H1 (cell line): ENCODE data around the gene ZNF619. TPM values are rescaled to one million over a fixed set of nuclear protein-coding genes. Genes with fewer than 3 reads are reported as not detected.

Experiments used
- CTCF ChIA-PET: fragments of 300-600 bp; sonication (Branson Sonifier 250); formaldehyde crosslinking; loops from one replicate; lab custom pipeline; 2021; ENCODE audit not compliant: partially characterized antibody; lab: Charles Lee
- POLR2A ChIA-PET: fragments of 300-600 bp; sonication (Branson Sonifier 250); formaldehyde crosslinking; loops from one replicate; lab custom pipeline; 2021; ENCODE audit warnings: inconsistent platforms; ENCODE audit not compliant: partially characterized antibody; lab: Charles Lee
- DNase-seq, 2 experiments: peaks; one replicate each; pipeline versions ENCODE4 v3.0.0 to v3.0.0-alpha.2; 2010 to 2022; ENCODE audit warnings: low spot score in 2 of 2, low read depth in 1 of 2, mixed read lengths in 1 of 2
- FAIRE-seq: peaks from 2 replicates; lab custom pipeline; 2011; peaks lifted over from hg19 to GRCh38; lab: Jason Lieb, UNC
- H2AFZ ChIP-seq: 2 replicates; pipeline ENCODE4 v1.8.1; 2012; ENCODE audit warnings: low read length, inconsistent platforms
- H2AK5ac ChIP-seq: 2 replicates; pipeline ENCODE4 v1.6.1; 2013; ENCODE audit warnings: low read depth, low read length
- H2BK120ac ChIP-seq: replicated peaks from 2 replicates; pipeline ENCODE3; 2013; ENCODE audit warnings: low read depth, low read length, inconsistent platforms
- H2BK12ac ChIP-seq: 2 replicates; pipeline ENCODE4 v1.6.1; 2013; ENCODE audit warnings: low read depth, low read length
- H2BK15ac ChIP-seq: 2 replicates; pipeline ENCODE4 v1.6.1; 2013; ENCODE audit warnings: low read length
- H2BK20ac ChIP-seq: 2 replicates; pipeline ENCODE4 v1.6.1; 2013; ENCODE audit warnings: low read length
- H2BK5ac ChIP-seq: 2 replicates; pipeline ENCODE4 v1.6.1; 2013; ENCODE audit warnings: low read depth, low read length
- H3K14ac ChIP-seq: 2 replicates; pipeline ENCODE4 v1.6.1; 2013; ENCODE audit warnings: inconsistent platforms; ENCODE audit not compliant: insufficient read length
- H3K18ac ChIP-seq: 2 replicates; pipeline ENCODE4 v1.6.1; 2013; ENCODE audit warnings: low read length; ENCODE audit errors: extremely low read depth
- H3K23ac ChIP-seq: 2 replicates; pipeline ENCODE4 v1.6.1; 2013; ENCODE audit warnings: inconsistent platforms; ENCODE audit not compliant: insufficient read length
- H3K23me2 ChIP-seq: 2 replicates; pipeline ENCODE4 v1.6.1; 2013; ENCODE audit warnings: low read depth, low read length
- H3K27ac ChIP-seq: 2 replicates; pipeline ENCODE4 v1.6.1; 2011; ENCODE audit warnings: low read depth, low read length, inconsistent platforms
- H3K27me3 ChIP-seq, 4 experiments: replicated peaks in 1 of 4; 1 replicate in 1 of 4; 2 replicates in 3 of 4; pipeline versions ENCODE4 v1.6.1 to v1.8.1; 2011 to 2013; ENCODE audit warnings: low read length in 3 of 4, mild to moderate bottlenecking in 3 of 4, inconsistent platforms in 2 of 4, mixed read lengths in 2 of 4, moderate library complexity in 1 of 4; ENCODE audit not compliant: control insufficient read depth in 3 of 4, insufficient read depth in 3 of 4; ENCODE audit errors: extremely low read depth in 1 of 4
- H3K36me3 ChIP-seq, 4 experiments: 2 replicates each; pipeline versions ENCODE4 v1.6.1 to v1.8.1; 2011 to 2013; ENCODE audit warnings: mild to moderate bottlenecking in 4 of 4, low read length in 3 of 4, moderate library complexity in 2 of 4, control low read depth in 1 of 4, inconsistent platforms in 1 of 4; ENCODE audit not compliant: insufficient read depth in 4 of 4, control insufficient read depth in 2 of 4
- H3K4ac ChIP-seq: replicated peaks from 2 replicates; pipeline ENCODE3; 2013; ENCODE audit warnings: low read length, low read depth, mixed read lengths, inconsistent platforms; ENCODE audit not compliant: insufficient read length
- H3K4me1 ChIP-seq, 4 experiments: replicated peaks in 1 of 4; 1 replicate in 1 of 4; 2 replicates in 3 of 4; pipeline versions ENCODE4 v1.6.1 to v1.8.1; 2011 to 2013; ENCODE audit warnings: low read length in 3 of 4, inconsistent platforms in 2 of 4, mixed read lengths in 1 of 4; ENCODE audit not compliant: insufficient read depth in 4 of 4, control insufficient read depth in 3 of 4
- H3K4me2 ChIP-seq, 2 experiments: 2 replicates each; pipeline versions ENCODE4 v1.6.1 to v1.8.1; 2011 to 2013; ENCODE audit warnings: low read depth in 2 of 2, low read length in 2 of 2, control low read depth in 1 of 2, inconsistent platforms in 1 of 2, mild to moderate bottlenecking in 1 of 2; ENCODE audit not compliant: insufficient read depth in 1 of 2
- H3K4me3 ChIP-seq, 4 experiments: fragments of 200-600, 300-600 bp in 1 of 4; sonication (generic), shearing (Covaris generic), sonication (Bioruptor Twin) in 1 of 4; 2 replicates each; pipeline versions ENCODE4 v1.5.1 to v1.8.1; 2011 to 2016; ENCODE audit warnings: low read length in 4 of 4, low read depth in 3 of 4, control low read depth in 2 of 4, inconsistent platforms in 2 of 4, mild to moderate bottlenecking in 2 of 4, mixed read lengths in 1 of 4, moderate library complexity in 1 of 4; ENCODE audit not compliant: insufficient read depth in 2 of 4; ENCODE audit errors: extremely low read depth in 1 of 4
- H3K56ac ChIP-seq: replicated peaks from 2 replicates; pipeline ENCODE3; 2013; ENCODE audit warnings: low read depth, mild to moderate bottlenecking, mixed read lengths, low read length, inconsistent platforms; ENCODE audit not compliant: insufficient read length
- H3K79me1 ChIP-seq: 2 replicates; pipeline ENCODE4 v1.6.1; 2013; ENCODE audit warnings: low read depth, low read length, control low read depth
- H3K79me2 ChIP-seq, 2 experiments: 2 replicates each; pipeline versions ENCODE4 v1.6.1 to v1.8.1; 2012 to 2013; ENCODE audit warnings: low read length in 2 of 2, mild to moderate bottlenecking in 2 of 2, inconsistent platforms in 1 of 2; ENCODE audit not compliant: insufficient read depth in 2 of 2, control insufficient read depth in 1 of 2
- H3K9ac ChIP-seq, 4 experiments: replicated peaks in 1 of 4; 1 replicate in 1 of 4; 2 replicates in 3 of 4; pipeline versions ENCODE4 v1.6.1 to v1.8.1; 2011 to 2013; ENCODE audit warnings: low read depth in 3 of 4, low read length in 3 of 4, control low read depth in 2 of 4, mild to moderate bottlenecking in 2 of 4, moderate library complexity in 2 of 4, inconsistent platforms in 1 of 4; ENCODE audit errors: extremely low read depth in 1 of 4
- H3K9me3 ChIP-seq, 2 experiments: 2 replicates each; pipeline versions ENCODE4 v1.6.1 to v1.8.1; 2012 to 2013; ENCODE audit warnings: mild to moderate bottlenecking in 2 of 2, moderate library complexity in 2 of 2, control low read depth in 1 of 2, inconsistent platforms in 1 of 2, low read depth in 1 of 2, low read length in 1 of 2, mixed read lengths in 1 of 2; ENCODE audit not compliant: insufficient read depth in 2 of 2
- H4K20me1 ChIP-seq, 2 experiments: replicated peaks in 1 of 2; 2 replicates each; pipeline versions ENCODE3 to v1.8.1; 2011 to 2013; ENCODE audit warnings: inconsistent platforms in 2 of 2, low read length in 2 of 2, mild to moderate bottlenecking in 1 of 2; ENCODE audit not compliant: insufficient read depth in 2 of 2, control insufficient read depth in 1 of 2
- H4K5ac ChIP-seq: 2 replicates; pipeline ENCODE4 v1.6.1; 2013; ENCODE audit warnings: low read length, low read depth, mixed read lengths, inconsistent platforms; ENCODE audit not compliant: insufficient read length
- H4K8ac ChIP-seq: 2 replicates; pipeline ENCODE4 v1.8.0; 2013; ENCODE audit warnings: mild to moderate bottlenecking, moderate library complexity, low read length, inconsistent platforms; ENCODE audit not compliant: insufficient read depth; ENCODE audit errors: extremely low read depth
- H4K91ac ChIP-seq: replicated peaks from 2 replicates; pipeline ENCODE3; 2013; ENCODE audit warnings: low read length, mixed read lengths, inconsistent platforms; ENCODE audit not compliant: insufficient read length
- BCL11A ChIP-seq, 2 experiments: IDR thresholded peaks; one replicate each; pipeline ENCODE4 v1.6.1; 2011; ENCODE audit warnings: low read depth in 2 of 2, low read length in 2 of 2, mild to moderate bottlenecking in 2 of 2
- EP300 ChIP-seq, 2 experiments: IDR thresholded peaks; 1 replicate in 1 of 2; 2 replicates in 1 of 2; pipeline ENCODE4 v1.6.1; 2011 to 2012; ENCODE audit warnings: low read depth in 2 of 2, low read length in 2 of 2, mild to moderate bottlenecking in 2 of 2, borderline replicate concordance in 1 of 2, inconsistent platforms in 1 of 2, moderate library complexity in 1 of 2
- HDAC6 ChIP-seq: IDR thresholded peaks from one replicate; pipeline ENCODE4 v1.7.1; 2012; ENCODE audit warnings: low read depth, mild to moderate bottlenecking, inconsistent platforms, low read length, moderate library complexity
- NRF1 ChIP-seq: IDR thresholded peaks from 2 replicates; pipeline ENCODE4 v1.6.1; 2011; ENCODE audit warnings: mild to moderate bottlenecking, low read depth, low read length, improper control_type of control experiment
- SIRT6 ChIP-seq: IDR thresholded peaks from one replicate; pipeline ENCODE4 v1.7.1; 2012; ENCODE audit warnings: low read length, inconsistent platforms
- SP2 ChIP-seq: IDR thresholded peaks from 2 replicates; pipeline ENCODE4 v1.6.1; 2012; ENCODE audit warnings: mild to moderate bottlenecking, low read length, inconsistent platforms
- SP4 ChIP-seq: IDR thresholded peaks from 2 replicates; pipeline ENCODE4 v1.6.1; 2012; ENCODE audit warnings: low read length, inconsistent platforms
- TCF12 ChIP-seq: IDR thresholded peaks from 2 replicates; pipeline ENCODE4 v1.6.1; 2011; ENCODE audit warnings: low read depth, mild to moderate bottlenecking, low read length
- WGBS, 2 experiments: shearing (Covaris generic) in 1 of 2; methylation state at CpG; one replicate each; pipeline versions ENCODE4 v1.1.6 to v1.1.7; 2013 to 2015; ENCODE audit warnings: low lambda C conversion rate in 2 of 2, mixed read lengths in 2 of 2, inconsistent platforms in 1 of 2, low coverage in 1 of 2, missing lambda C conversion rate in 1 of 2; ENCODE audit not compliant: insufficient replicate concordance in 2 of 2, insufficient coverage in 1 of 2, insufficient read length in 1 of 2; ENCODE audit errors: extremely low coverage in 1 of 2, missing lambda C conversion rate in 1 of 2; 5-methylcytosine and 5-hydroxymethylcytosine counted together
- polyA plus RNA-seq, 7 experiments: library from polyadenylated mRNA; depleted of rRNA in 3 of 7; stranded (reverse) in 5 of 7; unstranded in 2 of 7; fragments of >200 nt in 5 of 7; fragments of 200-250 nt in 2 of 7; gene quantifications; 1 replicate in 5 of 7; 2 replicates in 1 of 7; 4 replicates in 1 of 7; pipeline versions ENCODE4 v1.2.1 to v1.2.3, GENCODE V29; 2011 to 2013; ENCODE audit warnings: missing spikeins in 2 of 7, mixed read lengths in 2 of 7
- total RNA-seq: library from RNA; stranded (reverse); fragmentation: NEBNext Ultra II Directional; extraction: Animal tissue kit (Norgen Biotek cat#: 25700); gene quantifications from 2 replicates; pipeline ENCODE4 v1.2.1, GENCODE V29; 2021

ZNF619 gene
- total and polyA plus RNA-seq, 2 of the 8 experiments (the other 6 are each of a cell fraction or from before 2014, with no cell fraction given) = 2.3 to 8.2 TPM

- no peak overlapping the region for H3K14ac ChIP-seq
- no peak for FAIRE-seq
- no peak overlapping the region for H2BK20ac ChIP-seq
- no peaks in the 10 kb centered on the region for H4K20me1 ChIP-seq
- DNase-seq = no peak
- no peak for TF ChIP-seq EP300 (IDR thresholded peaks at IDR 0.05; ENCODE audit: borderline replicate concordance in 1 of 2, low read depth in 2 of 2, low read length in 2 of 2)
- no peak for TF ChIP-seq BCL11A (IDR thresholded peaks at IDR 0.05; ENCODE audit: low read depth in 2 of 2, low read length in 2 of 2)
- TF ChIP-seq HDAC6 = no peak
- TF ChIP-seq SIRT6 = no peak
- no peak for TF ChIP-seq SP2
- no peak for TF ChIP-seq SP4
- TF ChIP-seq NRF1 = no peak
- no peak for TF ChIP-seq TCF12
- H4K91ac ChIP-seq = no peak overlapping the region
- H3K23ac ChIP-seq = no peak overlapping the region
- no peak overlapping the region for H2BK15ac ChIP-seq
- H3K27ac ChIP-seq = no peak overlapping the region
- no peak overlapping the region for H3K18ac ChIP-seq
- ChIA-PET POLR2A (interaction anchor here (1.2 to 3.3 kb wide), 3 partner anchors 12 to 18 kb away, joined by 5 to 16 read pairs (median 7); partner anchors contain the start of gene RPL14), CTCF (no interaction called here)
- H3K4me3 ChIP-seq = no peak overlapping the region
- H2AK5ac ChIP-seq = no peak overlapping the region
- H3K23me2 ChIP-seq = no peaks in the 10 kb centered on the region
- no peak overlapping the region for H3K4ac ChIP-seq
- H3K79me2 ChIP-seq = no peaks in the 10 kb centered on the region
- H3K4me2 ChIP-seq = no peak overlapping the region
- WGBS, 2 experiments = 65% methylated on average over 4 of the region's 4 CpGs; no CpG with 5 or more reads in 1 of the 2 experiments
- H3K79me1 ChIP-seq = no peaks in the 10 kb centered on the region
- H2BK120ac ChIP-seq = no peak overlapping the region
- no peak overlapping the region for H3K9ac ChIP-seq
- no peaks in the 10 kb centered on the region for H3K4me1 ChIP-seq
- no peaks in the 10 kb centered on the region for H3K9me3 ChIP-seq
- no peaks in the 10 kb centered on the region for H3K36me3 ChIP-seq
- no peak overlapping the region for H4K8ac ChIP-seq
- no peak overlapping the region for H2AFZ ChIP-seq
- H3K27me3 ChIP-seq = no peaks in the 10 kb centered on the region
- H2BK5ac ChIP-seq = no peak overlapping the region
- no peak overlapping the region for H3K56ac ChIP-seq
- no peak overlapping the region for H4K5ac ChIP-seq
- H2BK12ac ChIP-seq = no peak overlapping the region
Observed at GRCh38 chr3:40445880-40446279, 31.0 kb upstream of the ZNF619 start.
